Measurements from ENCODE around the gene DCUN1D5.

Gene DCUN1D5

GRCh38 chr11:103091801-103092524, at the start of gene DCUN1D5:
Gene DCUN1D5 (minus strand): TSS chr11:103092160. CDS start chr11:103091872, 288 bp downstream.
- peak; percentile 95 for DNase-seq (ENCODE audit: low spot score)

GRCh38 chr11:103125462-103125861, 33.5 kb upstream of the DCUN1D5 start:
- no peak for DNase-seq (ENCODE audit: low spot score)

GRCh38 chr11:103114836-103115235, 22.9 kb upstream of the DCUN1D5 start:
- no peak for DNase-seq (ENCODE audit: low spot score)

GRCh38 chr11:103112364-103112763, 20.4 kb upstream of the DCUN1D5 start:
- no peak for DNase-seq (ENCODE audit: low spot score)

GRCh38 chr11:103111400-103111799, 19.4 kb upstream of the DCUN1D5 start:
- no peak for DNase-seq (ENCODE audit: low spot score)

GRCh38 chr11:103110391-103110790, 18.4 kb upstream of the DCUN1D5 start:
- no peak for DNase-seq (ENCODE audit: low spot score)

DNA sequence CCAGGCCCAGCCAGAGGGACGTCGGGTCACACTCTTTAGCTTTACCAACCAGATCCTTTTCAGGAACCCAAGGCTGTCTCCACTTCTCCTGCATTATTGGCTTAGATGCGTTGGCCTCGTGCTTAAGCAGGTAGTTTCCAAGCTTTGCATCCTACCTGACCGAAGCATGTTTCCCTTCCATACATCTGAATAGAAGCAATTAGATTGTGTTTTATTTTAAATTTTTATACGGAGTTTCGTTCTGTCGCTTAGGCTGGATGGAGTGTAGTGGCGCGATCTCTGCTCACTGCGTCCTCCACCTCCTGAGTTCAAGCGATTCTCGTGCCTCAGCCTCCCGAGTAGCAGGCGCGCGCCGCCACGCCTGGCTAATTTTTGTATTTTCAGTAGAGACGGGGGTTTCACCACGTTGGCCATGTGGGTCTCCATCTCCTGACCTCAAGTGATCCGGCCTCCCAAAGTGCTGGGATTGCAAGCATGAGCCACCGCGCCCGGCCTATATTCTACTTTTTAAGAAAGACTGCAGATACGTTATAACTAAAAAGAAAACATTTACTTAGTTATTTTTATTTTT, 17.9 kb upstream of the DCUN1D5 start:
- DNase-seq (ENCODE audit: low spot score) = no peak

- peak; percentile 86 for DNase-seq (ENCODE audit: low spot score)
These were observed 17.2 kb upstream of the DCUN1D5 start, which contains the start of gene DYNC2H1 for GRCh38 chr11:103108933-103109817. Gene DYNC2H1 (plus strand): TSS chr11:103109426. CDS start chr11:103109575, 149 bp downstream.

GRCh38 chr11:103097279-103097678, 5.3 kb upstream of the DCUN1D5 start:
- DNase-seq (ENCODE audit: low spot score) = no peak

- DNase-seq (ENCODE audit: low spot score) = peak; percentile 34
These were observed 728 bp downstream of the DCUN1D5 start for GRCh38 chr11:103091064-103091800.

GRCh38 chr11:103086461-103086860, 5.5 kb downstream of the DCUN1D5 start:
- no peak for DNase-seq (ENCODE audit: low spot score)

DNA sequence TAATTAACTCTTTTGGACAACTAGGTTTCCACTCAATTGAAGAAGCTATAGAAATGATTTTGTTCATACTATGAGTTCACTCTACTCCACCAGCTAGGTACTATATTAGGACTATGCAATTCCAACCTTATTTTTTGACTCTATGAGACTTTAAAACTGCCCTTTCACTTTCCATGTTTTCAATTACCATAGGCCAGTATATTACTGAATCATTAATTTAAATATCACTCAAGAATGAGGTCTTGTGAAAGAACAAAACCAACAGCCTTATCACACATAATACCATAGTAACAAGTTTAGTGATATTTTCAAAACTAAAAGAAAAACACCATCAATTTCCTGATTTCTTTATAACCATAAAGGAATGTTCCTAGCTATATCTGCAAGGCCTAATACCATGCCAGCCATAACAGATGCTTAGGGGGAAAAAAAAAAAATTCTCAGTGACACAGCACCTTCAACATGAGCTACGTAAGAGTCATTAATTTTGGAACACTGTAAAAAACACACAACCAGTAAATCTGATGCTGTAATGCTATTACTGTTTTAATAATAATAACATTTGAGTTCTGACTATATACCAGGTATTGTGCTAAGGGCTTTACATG, 6.1 kb downstream of the DCUN1D5 start:
- DNase-seq (ENCODE audit: low spot score) = no peak

DNA sequence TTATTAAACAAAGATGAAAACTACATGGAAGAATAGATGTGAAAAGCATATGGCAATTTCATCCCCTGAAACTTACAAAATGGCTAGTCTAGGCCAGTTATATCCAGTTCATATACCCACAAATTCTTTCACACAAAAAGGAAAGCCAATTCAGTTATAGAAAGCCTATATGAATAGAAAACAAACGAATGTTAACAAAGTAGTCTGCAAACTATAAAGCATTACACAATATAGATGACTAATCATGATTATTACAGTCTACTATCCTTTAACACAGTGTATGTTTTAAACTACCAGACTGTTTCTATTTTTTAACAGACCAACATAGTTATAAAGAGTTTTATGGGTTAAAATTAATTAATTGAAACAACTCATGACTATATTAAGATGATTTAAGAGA, 12.1 kb downstream of the DCUN1D5 start:
- no peak for DNase-seq (ENCODE audit: low spot score)

- DNase-seq (ENCODE audit: low spot score) = no peak
These were observed 13.2 kb downstream of the DCUN1D5 start for GRCh38 chr11:103078710-103079109.

DNA sequence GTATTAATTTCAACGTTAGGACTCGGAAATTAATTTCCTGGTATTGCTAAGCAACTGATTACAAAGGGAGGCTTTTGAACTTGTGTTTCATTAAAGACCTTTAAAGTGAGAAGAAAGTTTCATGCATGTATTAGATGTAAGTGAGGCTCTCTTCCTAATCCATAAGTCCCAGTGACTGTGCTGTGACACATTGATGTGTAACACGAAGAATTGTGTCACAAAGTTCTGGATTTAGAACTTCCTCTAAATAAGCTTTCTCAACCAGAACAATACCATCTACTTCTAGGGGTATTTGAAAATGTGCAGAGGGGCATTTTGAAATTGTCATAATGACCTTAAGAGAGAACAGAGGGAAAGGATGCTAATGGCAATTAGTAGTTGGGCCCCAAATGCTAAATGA, 14.4 kb downstream of the DCUN1D5 start:
- DNase-seq (ENCODE audit: low spot score) = no peak

- no peak for DNase-seq (ENCODE audit: low spot score)
These were observed 15.6 kb downstream of the DCUN1D5 start for GRCh38 chr11:103076361-103076760.

- no peak for DNase-seq (ENCODE audit: low spot score)
These were observed 21.0 kb downstream of the DCUN1D5 start for GRCh38 chr11:103071008-103071407.

DNA sequence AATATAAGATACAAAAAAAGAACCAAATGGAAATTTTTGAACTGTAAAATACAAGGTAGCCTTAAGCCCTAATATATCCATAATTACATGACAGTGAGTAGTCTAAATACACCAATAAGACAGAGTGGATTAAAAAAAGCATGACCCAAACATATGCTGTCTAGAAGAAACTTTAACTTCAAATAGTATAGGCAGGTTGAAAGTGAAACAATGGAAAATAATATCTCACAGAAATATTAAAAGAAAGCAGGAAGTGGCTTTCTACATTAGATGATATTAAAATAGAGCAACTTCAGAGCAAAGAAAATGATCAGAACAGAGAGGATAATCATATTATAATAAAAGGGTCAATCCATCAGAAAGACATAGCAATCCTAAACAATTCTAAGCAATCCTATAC, 21.8 kb downstream of the DCUN1D5 start:
- no peak for DNase-seq (ENCODE audit: low spot score)

DNA sequence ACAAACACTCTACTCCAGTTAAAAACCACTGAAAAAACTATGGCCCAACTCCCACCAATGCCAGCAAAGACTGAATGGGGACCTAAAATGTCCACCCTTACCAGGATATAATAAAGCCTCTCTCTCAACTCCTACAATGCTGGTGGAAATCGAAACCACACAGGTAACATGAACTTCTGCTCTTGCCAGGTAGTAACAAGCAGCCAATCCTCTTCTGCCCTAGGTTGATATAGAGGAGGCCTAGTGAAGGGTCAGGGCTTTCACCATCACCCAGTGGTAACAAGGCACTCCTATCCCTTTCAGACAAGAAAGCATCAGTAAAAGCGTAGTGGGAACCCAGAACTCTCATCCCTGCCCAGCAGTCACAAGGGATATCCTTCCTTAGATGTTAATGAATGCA, 22.6 kb downstream of the DCUN1D5 start:
- no peak for DNase-seq (ENCODE audit: low spot score)

GRCh38 chr11:103067118-103067517, 24.8 kb downstream of the DCUN1D5 start:
- DNase-seq (ENCODE audit: low spot score) = no peak

- no peak for DNase-seq (ENCODE audit: low spot score)
These were observed 30.3 kb downstream of the DCUN1D5 start for GRCh38 chr11:103061656-103062055.
